AG09319 (cell line): ENCODE measurements around the gene UNC13C.

Experiments
- DNase-seq: peaks from one replicate; pipeline ENCODE4 v3.0.0-alpha.2; 2010; ENCODE audit warnings: low read depth; ENCODE audit errors: extremely low read depth
- TF ChIP-seq, protein P1 (sequence below): IDR thresholded peaks from 2 replicates; pipeline ENCODE4 v1.5.1; 2011; ENCODE audit warnings: low read depth, mild to moderate bottlenecking, inconsistent platforms, low read length, moderate library complexity

UNC13C gene

DNA sequence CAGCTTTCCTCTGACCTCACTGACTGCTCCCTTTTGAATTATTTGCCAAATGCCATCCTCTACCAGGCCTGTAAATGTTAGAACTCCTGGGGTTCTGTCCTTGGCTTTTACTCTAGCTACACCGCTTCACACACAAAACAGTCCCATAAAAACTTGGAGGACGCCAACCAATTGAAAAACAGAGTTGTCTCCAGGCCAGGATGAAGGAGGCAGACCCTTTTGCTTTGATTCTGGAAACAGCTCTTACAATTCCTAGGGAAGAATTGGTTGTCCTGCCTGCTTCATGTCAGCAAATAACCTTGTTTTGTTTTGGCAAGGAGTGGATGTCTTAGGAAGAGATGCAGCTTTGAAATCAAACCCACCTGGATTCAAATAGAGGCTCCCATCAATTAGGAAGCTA is 375.5 kb downstream of the UNC13C start:
- no peak for DNase-seq
- TF ChIP-seq, protein P1, sequence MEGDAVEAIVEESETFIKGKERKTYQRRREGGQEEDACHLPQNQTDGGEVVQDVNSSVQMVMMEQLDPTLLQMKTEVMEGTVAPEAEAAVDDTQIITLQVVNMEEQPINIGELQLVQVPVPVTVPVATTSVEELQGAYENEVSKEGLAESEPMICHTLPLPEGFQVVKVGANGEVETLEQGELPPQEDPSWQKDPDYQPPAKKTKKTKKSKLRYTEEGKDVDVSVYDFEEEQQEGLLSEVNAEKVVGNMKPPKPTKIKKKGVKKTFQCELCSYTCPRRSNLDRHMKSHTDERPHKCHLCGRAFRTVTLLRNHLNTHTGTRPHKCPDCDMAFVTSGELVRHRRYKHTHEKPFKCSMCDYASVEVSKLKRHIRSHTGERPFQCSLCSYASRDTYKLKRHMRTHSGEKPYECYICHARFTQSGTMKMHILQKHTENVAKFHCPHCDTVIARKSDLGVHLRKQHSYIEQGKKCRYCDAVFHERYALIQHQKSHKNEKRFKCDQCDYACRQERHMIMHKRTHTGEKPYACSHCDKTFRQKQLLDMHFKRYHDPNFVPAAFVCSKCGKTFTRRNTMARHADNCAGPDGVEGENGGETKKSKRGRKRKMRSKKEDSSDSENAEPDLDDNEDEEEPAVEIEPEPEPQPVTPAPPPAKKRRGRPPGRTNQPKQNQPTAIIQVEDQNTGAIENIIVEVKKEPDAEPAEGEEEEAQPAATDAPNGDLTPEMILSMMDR, result no peak

DNA sequence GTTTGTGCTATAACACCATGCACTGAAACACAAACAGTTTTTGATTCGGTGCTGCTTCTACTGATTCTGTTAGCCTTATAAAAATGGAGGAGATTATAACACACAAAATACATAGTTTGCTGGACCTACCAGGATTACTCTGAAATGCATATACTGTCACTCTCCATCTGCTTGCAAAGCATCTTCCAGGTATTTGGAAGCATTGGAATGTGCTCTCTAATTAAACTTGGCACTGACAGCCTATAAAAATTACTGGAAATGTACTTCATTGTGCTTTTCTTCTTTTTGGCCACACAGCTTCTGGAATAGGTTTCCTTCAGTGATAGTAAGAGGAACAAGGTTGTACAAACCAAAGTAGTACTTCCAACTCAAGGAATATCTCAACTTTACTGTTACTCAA is 376.1 kb downstream of the UNC13C start:
- DNase-seq, result no peak
- TF ChIP-seq, protein P1, result no peak

DNA sequence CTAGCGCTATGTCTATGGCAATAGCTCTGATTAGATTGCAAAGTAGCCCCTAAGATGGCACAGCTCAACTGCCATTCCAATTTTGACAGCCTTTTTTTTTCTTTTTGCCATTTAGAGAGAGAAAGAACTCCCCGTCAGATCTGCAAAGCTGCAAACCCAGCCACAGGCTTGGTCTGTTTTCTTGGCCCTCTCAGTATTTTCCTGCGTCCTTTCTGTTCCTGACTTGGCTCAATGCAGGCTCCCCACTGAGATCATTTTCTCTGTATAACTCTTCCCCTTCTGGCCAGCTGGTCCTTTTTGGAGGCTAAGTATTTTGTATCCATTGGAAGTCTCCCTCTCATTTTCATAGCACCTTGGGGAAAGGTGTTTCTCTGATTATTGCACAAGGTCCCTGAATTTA is 386.7 kb downstream of the UNC13C start:
- TF ChIP-seq, protein P1, result no peak
- no peak for DNase-seq

DNA sequence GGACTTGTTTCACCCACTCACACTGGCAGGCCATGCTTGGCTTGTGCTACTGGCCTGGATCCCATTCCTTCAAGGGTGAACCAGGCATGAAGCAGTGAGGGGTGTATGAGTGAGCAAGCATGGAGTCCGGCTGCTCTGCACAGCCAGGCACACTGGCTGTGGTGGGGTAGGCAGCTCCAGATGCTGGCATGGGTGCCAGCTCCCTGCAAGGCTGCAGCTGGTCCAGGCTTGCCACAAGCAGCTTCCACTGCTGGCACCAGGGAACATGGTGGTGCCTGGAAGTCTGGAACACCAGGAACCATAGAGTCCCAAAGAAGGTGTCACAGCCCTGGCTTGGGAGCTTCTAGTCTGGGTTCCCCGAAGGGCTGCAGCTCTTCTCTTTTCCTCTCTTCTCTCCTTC is 395.1 kb downstream of the UNC13C start:
- no peak for DNase-seq
- TF ChIP-seq, protein P1, result no peak

DNA sequence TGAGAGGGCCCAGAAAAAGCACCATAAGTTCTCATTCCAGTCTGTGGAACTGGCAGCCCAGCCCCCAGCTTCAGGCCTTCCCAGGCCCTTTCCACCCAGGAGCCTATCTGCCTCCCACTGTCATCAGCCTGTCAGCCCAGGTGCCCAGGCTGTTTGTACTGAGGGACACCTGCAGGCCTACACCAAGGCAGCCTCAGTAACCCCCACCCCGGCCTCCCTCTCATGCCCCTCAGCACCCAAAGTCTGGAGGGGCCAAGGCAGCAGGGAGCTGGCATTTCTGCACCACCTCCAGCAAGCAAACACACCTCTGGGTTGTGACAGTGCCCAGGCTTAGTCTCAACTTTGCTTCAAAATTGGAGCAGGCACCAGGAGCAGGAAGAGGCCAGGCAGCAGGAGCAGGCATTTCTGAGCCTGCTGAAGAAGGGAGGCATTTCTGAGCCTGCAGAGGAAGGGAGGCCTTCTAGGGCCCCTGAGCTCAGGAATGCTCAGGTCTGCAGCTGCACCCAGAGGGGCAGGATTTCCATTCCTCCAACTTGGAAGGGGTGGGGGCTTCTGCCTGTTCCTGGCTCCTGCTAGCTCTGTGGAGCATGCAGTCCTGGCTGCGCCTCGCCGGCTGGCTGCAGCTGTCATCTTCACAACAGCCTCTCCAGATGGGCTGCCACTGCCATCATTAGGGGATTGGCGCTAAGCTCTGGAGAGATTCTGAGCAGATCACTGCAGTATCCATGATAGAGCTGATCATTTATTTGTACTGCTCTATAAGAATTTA is 396.1 kb downstream of the UNC13C start:
- no peak for DNase-seq
- TF ChIP-seq, protein P1, result no peak

DNA sequence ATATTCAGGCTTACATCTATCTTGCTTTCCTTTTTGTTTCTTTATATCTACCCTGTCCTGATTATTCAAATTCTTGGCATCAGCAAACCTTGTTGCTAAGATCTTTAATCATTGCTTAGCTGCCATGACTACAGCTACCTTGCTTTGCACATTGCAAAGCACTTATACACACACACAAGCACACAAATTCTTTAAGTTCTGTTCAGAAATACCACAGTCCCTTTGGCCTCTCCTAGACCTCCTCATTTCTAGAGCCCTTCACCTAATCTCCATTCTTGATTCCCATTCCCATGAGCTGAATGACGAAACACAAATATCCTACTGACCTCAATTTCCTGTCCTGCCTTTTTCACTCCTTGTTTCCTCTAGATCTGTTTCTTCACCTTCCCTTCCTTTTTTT is 409.6 kb downstream of the UNC13C start:
- DNase-seq, result no peak
- TF ChIP-seq, protein P1, result no peak

DNA sequence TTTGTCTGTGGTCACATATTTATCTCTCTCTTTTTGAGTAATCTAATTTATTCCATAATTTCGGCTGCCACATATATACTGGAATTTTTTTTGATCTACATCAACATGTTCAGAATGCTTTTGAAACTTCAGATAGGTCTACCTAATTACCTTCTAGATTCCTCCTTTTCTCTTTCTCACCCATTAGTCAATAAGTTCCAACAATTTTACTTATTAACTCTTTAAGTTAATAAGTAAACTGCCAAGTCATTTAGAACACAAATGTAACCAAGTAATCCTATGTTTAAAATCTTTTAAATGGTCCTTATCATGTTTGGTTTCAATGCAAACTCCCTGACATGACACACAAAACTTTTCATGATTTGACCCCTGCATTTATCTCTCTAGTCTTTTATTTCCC is 410.5 kb downstream of the UNC13C start:
- TF ChIP-seq, protein P1, result no peak
- no peak for DNase-seq
